Measurements from ENCODE around the gene ADM5.

- TF ChIP-seq REST (IDR thresholded peaks at IDR 0.05; ENCODE audit: insufficient replicate concordance, low read depth), result no peak
- no peak for TF ChIP-seq CTCF (IDR thresholded peaks at IDR 0.05; ENCODE audit: insufficient read depth, low read length)
Observed at GRCh38 chr19:49658139-49658517, 31.3 kb upstream of the ADM5 start.
